AG09309 (cell line): ENCODE measurements around the gene CUTA.

ENCODE experiments used
- DNase-seq: peaks from one replicate; pipeline ENCODE4 v3.0.0-alpha.2; 2010; ENCODE audit warnings: low read depth
- H3K4me3 ChIP-seq: 2 replicates; pipeline ENCODE4 v1.5.1; 2011; ENCODE audit warnings: mild to moderate bottlenecking, low read depth, low read length, moderate library complexity; ENCODE audit not compliant: control insufficient read depth
- CTCF ChIP-seq: IDR thresholded peaks from 2 replicates; pipeline ENCODE4 v1.5.1; 2011; ENCODE audit warnings: mild to moderate bottlenecking, low read depth, low read length, inconsistent platforms; ENCODE audit not compliant: insufficient read depth, control insufficient read depth; ENCODE audit errors: missing control alignments

The CUTA gene

DNA sequence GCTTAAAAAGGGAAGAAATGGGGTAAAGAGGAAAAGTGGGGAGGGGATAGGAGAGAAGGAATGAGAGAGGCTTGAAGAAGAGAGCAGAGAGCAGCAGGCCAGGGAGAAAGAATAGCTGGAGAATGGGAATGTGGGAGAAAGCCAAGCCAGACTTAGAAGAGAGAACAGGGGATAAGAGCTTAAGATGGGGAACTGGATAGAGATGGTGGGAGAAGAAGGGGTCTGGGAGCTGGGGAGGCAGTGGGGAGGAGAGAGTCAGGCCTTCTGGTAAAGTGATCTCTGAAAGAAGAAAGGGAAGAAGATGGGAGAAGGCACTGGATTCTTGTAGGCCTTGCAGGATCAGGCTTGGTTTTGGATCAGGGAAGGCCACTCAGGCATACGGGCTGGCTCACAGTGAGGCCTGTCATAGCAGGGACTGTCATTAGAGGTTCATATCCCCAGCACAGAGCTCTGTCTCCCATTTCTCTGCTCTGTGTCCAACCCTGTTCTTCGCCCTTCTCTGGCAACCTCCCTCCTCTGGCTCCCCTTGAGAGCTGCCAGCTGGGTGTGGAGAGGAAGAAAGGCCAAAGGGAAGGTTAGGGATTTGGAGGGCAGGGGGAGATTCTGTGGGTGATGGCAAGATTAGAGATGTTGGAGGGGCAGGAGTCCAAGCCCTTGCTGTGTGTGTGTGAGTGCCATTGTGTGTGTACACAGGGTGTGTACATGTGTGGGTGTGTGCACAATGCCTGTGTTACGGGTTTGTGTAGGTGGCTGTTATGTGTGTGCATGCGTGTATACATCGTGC lies 11.3 kb upstream of the CUTA start:
- no peak for TF ChIP-seq CTCF
- no peak overlapping the region for H3K4me3 ChIP-seq
- no peak for DNase-seq

DNA sequence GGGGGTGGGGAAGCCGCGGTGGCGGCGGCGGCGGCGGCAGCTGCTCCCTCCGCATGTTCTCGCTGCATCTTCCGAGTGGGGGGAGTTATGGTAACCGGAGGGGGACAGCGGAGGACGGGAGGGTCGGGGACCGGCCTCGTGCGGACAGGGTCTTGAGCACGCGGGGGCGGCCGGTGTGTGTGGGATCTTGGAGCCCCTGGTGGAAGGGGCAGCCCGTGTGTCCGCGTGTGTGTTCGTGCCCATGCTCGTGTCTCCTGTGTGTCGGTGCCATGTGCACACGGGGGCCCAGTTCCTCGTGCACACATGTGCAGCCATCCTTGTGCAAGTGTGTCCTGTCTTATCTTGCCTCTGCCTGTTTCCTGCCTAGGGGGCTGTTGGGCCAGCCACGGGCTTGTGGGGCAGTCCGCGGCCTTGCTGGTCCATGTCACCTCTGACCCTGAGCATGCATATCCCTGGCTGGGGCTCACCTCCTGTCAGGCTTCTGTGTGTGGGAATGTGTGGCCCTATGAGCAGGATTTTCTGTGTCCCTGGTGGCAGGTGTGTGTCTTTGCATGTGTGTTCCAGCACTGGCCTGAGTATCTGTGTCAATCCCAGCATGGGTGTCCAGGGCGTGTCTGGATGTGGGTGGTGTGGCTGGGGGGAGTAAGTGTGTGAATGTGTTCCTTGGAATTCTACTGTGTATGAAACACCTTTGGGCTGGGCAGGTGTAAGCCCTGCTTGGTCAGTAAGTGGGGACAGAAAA lies 10.5 kb upstream of the CUTA start:
- DNase-seq: no peak
- peak; percentile 28 for TF ChIP-seq CTCF
- peak overlapping the region; percentile 78 for H3K4me3 ChIP-seq

GRCh38 chr6:33427585-33428223 lies 9.8 kb upstream of the CUTA start:
- peak; percentile 8 for TF ChIP-seq CTCF
- DNase-seq: no peak
- peak overlapping the region; percentile 78 for H3K4me3 ChIP-seq

DNA sequence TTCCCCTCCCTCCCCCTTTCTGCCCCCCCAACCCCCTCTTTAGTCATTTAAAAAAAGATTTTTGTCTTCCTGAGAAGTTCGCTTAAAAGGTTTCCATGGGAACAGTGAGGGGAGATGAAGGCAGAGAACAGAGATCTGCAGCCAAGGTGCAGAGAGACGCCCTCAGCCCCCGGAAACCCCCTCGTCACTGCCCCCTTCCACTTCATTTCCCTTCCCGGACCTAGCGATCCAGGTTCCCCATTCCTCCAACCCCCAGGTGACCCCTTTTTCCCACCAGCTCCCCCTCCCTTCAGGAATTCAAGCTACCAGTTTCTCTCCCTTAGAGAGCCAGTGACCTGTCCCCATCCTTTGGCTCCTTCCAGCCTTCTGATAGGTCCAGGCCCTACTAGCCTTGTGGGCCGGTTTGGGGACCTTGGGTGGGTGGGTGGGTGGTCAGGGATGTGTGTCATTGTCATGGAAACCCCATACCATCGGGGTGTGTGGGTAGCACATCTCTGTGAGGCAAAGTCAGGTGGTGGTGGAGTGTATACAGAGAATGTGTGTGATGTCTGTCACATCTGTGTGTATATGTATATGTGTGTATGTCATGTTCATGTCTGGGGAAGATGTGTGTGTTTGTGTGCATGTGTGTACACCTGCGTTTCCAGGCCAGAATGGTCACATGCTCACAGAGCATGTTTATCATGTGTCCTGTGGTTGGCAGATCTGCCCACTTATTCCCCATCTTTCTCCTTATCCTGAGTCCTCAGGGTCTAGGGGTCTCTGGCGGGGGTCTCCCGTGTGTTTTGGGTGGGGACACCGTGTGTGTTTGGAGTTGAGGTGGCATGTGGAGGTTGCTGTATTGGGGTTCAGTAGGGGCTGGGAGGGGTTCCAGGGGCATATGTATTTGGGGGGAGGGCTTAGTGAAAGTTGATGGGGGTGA lies 8.9 kb upstream of the CUTA start:
- H3K4me3 ChIP-seq: peak overlapping the region; percentile 78
- TF ChIP-seq CTCF: no peak
- DNase-seq: no peak

DNA sequence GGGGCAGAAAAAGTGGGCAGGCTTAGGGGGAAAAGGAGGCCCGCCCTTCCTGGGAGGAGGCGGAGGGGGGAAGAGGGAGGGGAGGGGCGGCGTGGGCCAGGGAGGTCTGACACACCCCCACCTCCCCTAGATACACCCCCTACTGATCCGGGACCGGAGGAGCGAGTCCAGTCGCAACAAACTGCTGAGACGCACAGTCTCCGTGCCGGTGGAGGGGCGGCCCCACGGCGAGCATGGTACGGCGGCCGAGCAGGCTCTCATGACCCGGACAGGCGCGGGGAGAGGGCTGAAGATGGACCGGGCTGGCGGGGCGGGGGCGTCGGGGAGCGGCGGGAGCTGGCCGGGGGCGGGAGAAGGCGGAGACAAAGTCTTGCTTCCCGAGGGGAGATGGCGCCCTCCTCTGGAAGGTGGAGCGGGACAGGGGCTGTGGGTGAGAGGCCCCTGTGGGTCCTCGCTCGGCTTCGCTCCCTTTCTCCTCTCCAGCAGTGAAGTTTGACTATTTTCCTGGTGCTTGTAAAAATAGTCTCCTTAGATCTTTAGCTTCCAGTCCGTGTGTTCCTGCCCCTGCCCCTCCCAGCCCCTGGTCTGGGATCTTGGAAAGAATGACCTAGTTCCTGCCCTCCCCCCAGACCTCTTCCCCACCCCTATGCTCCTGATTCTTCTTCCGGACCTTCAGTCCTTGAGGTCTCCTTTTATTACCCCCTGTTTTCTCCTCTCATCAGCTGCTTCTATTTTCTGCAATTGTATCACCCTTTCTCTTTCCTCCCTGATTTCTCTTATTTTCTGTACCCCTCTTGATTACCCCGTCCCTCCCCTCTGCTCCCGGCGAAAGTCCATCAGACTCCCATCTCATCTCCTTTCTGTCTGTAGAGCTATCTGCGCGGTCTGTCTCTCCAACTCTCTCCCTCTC lies 8.0 kb upstream of the CUTA start:
- peak; percentile 21 for DNase-seq
- peak; percentile 71 for TF ChIP-seq CTCF
- H3K4me3 ChIP-seq: peak overlapping the region; percentile 65
